ENCODE data around the gene MYO15A.

MYO15A gene

GRCh38 chr17:18108401-18109312, at the start of gene MYO15A:
Gene MYO15A, plus strand, starts transcription at chr17:18108756. Its CDS starts 10,045 bp downstream, at chr17:18118801.
- Histone ChIP-seq H3K9me3 (ENCODE audit: control insufficient read depth in 2 of 2, low read length in 2 of 2) (no peaks in the 10 kb centered on the region), H3K27me3 (ENCODE audit: control insufficient read depth in 2 of 2, insufficient read depth in 2 of 2, low read length in 2 of 2) (no peaks in the 10 kb centered on the region), H3K36me3 (ENCODE audit: control insufficient read depth in 2 of 2, insufficient read depth in 2 of 2, low read length in 2 of 2) (peaks cover 5 to 21% of the 10 kb centered on the region in 2 donors), H3K9ac (ENCODE audit: low read depth in 1 of 2, low read length in 2 of 2) (no peak within 1 kb of the TSS), H3K4me3 (ENCODE audit: low read length in 2 of 2) (no peak within 1 kb of the TSS), H3K27ac (ENCODE audit: low read depth in 2 of 2, low read length in 2 of 2) (no peak within 1 kb of the TSS), H3K4me1 (ENCODE audit: control insufficient read depth in 2 of 2, insufficient read depth in 2 of 2, low read length in 2 of 2) (no peaks in the 10 kb centered on the region)

GRCh38 chr17:18059283-18059682, 49.3 kb upstream of the MYO15A start:
- H3K27me3 ChIP-seq (ENCODE audit: control insufficient read depth in 2 of 2, insufficient read depth in 2 of 2, low read length in 2 of 2): no peaks in the 10 kb centered on the region
- H3K9me3 ChIP-seq (ENCODE audit: control insufficient read depth in 2 of 2, low read length in 2 of 2): no peaks in the 10 kb centered on the region
- H3K36me3 ChIP-seq (ENCODE audit: control insufficient read depth in 2 of 2, insufficient read depth in 2 of 2, low read length in 2 of 2): peaks cover 23 to 40% of the 10 kb centered on the region in 2 donors
- no peak overlapping the region for H3K27ac ChIP-seq (ENCODE audit: low read depth in 2 of 2, low read length in 2 of 2)
- H3K9ac ChIP-seq (ENCODE audit: low read depth in 1 of 2, low read length in 2 of 2): no peak overlapping the region
- no peak overlapping the region for H3K4me3 ChIP-seq (ENCODE audit: low read length in 2 of 2)
- no peaks in the 10 kb centered on the region for H3K4me1 ChIP-seq (ENCODE audit: control insufficient read depth in 2 of 2, insufficient read depth in 2 of 2, low read length in 2 of 2)

GRCh38 chr17:18064053-18064452, 44.5 kb upstream of the MYO15A start:
- Histone ChIP-seq H3K9me3 (ENCODE audit: control insufficient read depth in 2 of 2, low read length in 2 of 2) (no peaks in the 10 kb centered on the region), H3K27me3 (ENCODE audit: control insufficient read depth in 2 of 2, insufficient read depth in 2 of 2, low read length in 2 of 2) (no peaks in the 10 kb centered on the region), H3K4me3 (ENCODE audit: low read length in 2 of 2) (no peak overlapping the region), H3K9ac (ENCODE audit: low read depth in 1 of 2, low read length in 2 of 2) (no peak overlapping the region), H3K36me3 (ENCODE audit: control insufficient read depth in 2 of 2, insufficient read depth in 2 of 2, low read length in 2 of 2) (peaks cover 24 to 38% of the 10 kb centered on the region in 2 donors), H3K4me1 (ENCODE audit: control insufficient read depth in 2 of 2, insufficient read depth in 2 of 2, low read length in 2 of 2) (no peaks in the 10 kb centered on the region), H3K27ac (ENCODE audit: low read depth in 2 of 2, low read length in 2 of 2) (no peak overlapping the region)

- Histone ChIP-seq H3K36me3 (ENCODE audit: control insufficient read depth in 2 of 2, insufficient read depth in 2 of 2, low read length in 2 of 2) (peaks cover 20 to 32% of the 10 kb centered on the region in 2 donors), H3K27me3 (ENCODE audit: control insufficient read depth in 2 of 2, insufficient read depth in 2 of 2, low read length in 2 of 2) (no peaks in the 10 kb centered on the region), H3K27ac (ENCODE audit: low read depth in 2 of 2, low read length in 2 of 2) (no peak overlapping the region), H3K9ac (ENCODE audit: low read depth in 1 of 2, low read length in 2 of 2) (no peak overlapping the region), H3K4me1 (ENCODE audit: control insufficient read depth in 2 of 2, insufficient read depth in 2 of 2, low read length in 2 of 2) (no peaks in the 10 kb centered on the region), H3K4me3 (ENCODE audit: low read length in 2 of 2) (no peak overlapping the region), H3K9me3 (ENCODE audit: control insufficient read depth in 2 of 2, low read length in 2 of 2) (no peaks in the 10 kb centered on the region)
Observed at GRCh38 chr17:18065546-18065945, 43.0 kb upstream of the MYO15A start.

GRCh38 chr17:18066866-18067265, 41.7 kb upstream of the MYO15A start:
- Histone ChIP-seq H3K36me3 (ENCODE audit: control insufficient read depth in 2 of 2, insufficient read depth in 2 of 2, low read length in 2 of 2) (peaks cover 10 to 27% of the 10 kb centered on the region in 2 donors), H3K27me3 (ENCODE audit: control insufficient read depth in 2 of 2, insufficient read depth in 2 of 2, low read length in 2 of 2) (no peaks in the 10 kb centered on the region), H3K27ac (ENCODE audit: low read depth in 2 of 2, low read length in 2 of 2) (no peak overlapping the region), H3K9me3 (ENCODE audit: control insufficient read depth in 2 of 2, low read length in 2 of 2) (no peaks in the 10 kb centered on the region), H3K4me1 (ENCODE audit: control insufficient read depth in 2 of 2, insufficient read depth in 2 of 2, low read length in 2 of 2) (peaks cover 0 to 3% of the 10 kb centered on the region in 2 donors), H3K9ac (ENCODE audit: low read depth in 1 of 2, low read length in 2 of 2) (no peak overlapping the region), H3K4me3 (ENCODE audit: low read length in 2 of 2) (no peak overlapping the region)

GRCh38 chr17:18069101-18069500, 39.5 kb upstream of the MYO15A start:
- no peaks in the 10 kb centered on the region for H3K27me3 ChIP-seq (ENCODE audit: control insufficient read depth in 2 of 2, insufficient read depth in 2 of 2, low read length in 2 of 2)

GRCh38 chr17:18070861-18071340, 37.7 kb upstream of the MYO15A start:
- Histone ChIP-seq H3K36me3 (ENCODE audit: control insufficient read depth in 2 of 2, insufficient read depth in 2 of 2, low read length in 2 of 2) (peaks cover 0 to 7% of the 10 kb centered on the region in 2 donors), H3K9ac (ENCODE audit: low read depth in 1 of 2, low read length in 2 of 2) (no peak overlapping the region), H3K4me1 (ENCODE audit: control insufficient read depth in 2 of 2, insufficient read depth in 2 of 2, low read length in 2 of 2) (peaks cover 0 to 3% of the 10 kb centered on the region in 2 donors), H3K9me3 (ENCODE audit: control insufficient read depth in 2 of 2, low read length in 2 of 2) (no peaks in the 10 kb centered on the region), H3K27me3 (ENCODE audit: control insufficient read depth in 2 of 2, insufficient read depth in 2 of 2, low read length in 2 of 2) (no peaks in the 10 kb centered on the region), H3K27ac (ENCODE audit: low read depth in 2 of 2, low read length in 2 of 2) (no peak overlapping the region), H3K4me3 (ENCODE audit: low read length in 2 of 2) (no peak overlapping the region)

More at GRCh38 chr17:18069101-18069500, 39.5 kb upstream of the MYO15A start:
- no peaks in the 10 kb centered on the region for H3K9me3 ChIP-seq (ENCODE audit: control insufficient read depth in 2 of 2, low read length in 2 of 2)
- H3K4me3 ChIP-seq (ENCODE audit: low read length in 2 of 2): no peak overlapping the region
- peaks cover 7 to 19% of the 10 kb centered on the region in 2 donors for H3K36me3 ChIP-seq (ENCODE audit: control insufficient read depth in 2 of 2, insufficient read depth in 2 of 2, low read length in 2 of 2)
- peaks cover 0 to 3% of the 10 kb centered on the region in 2 donors for H3K4me1 ChIP-seq (ENCODE audit: control insufficient read depth in 2 of 2, insufficient read depth in 2 of 2, low read length in 2 of 2)
- H3K9ac ChIP-seq (ENCODE audit: low read depth in 1 of 2, low read length in 2 of 2): no peak overlapping the region
- no peak overlapping the region for H3K27ac ChIP-seq (ENCODE audit: low read depth in 2 of 2, low read length in 2 of 2)

- Histone ChIP-seq H3K9me3 (ENCODE audit: control insufficient read depth in 2 of 2, low read length in 2 of 2) (no peaks in the 10 kb centered on the region), H3K27me3 (ENCODE audit: control insufficient read depth in 2 of 2, insufficient read depth in 2 of 2, low read length in 2 of 2) (no peaks in the 10 kb centered on the region), H3K27ac (ENCODE audit: low read depth in 2 of 2, low read length in 2 of 2) (no peak overlapping the region)
Observed at GRCh38 chr17:18071751-18072150, 36.8 kb upstream of the MYO15A start.

GRCh38 chr17:18074566-18075272, 33.8 kb upstream of the MYO15A start:
- H3K27me3 ChIP-seq (ENCODE audit: control insufficient read depth in 2 of 2, insufficient read depth in 2 of 2, low read length in 2 of 2): no peaks in the 10 kb centered on the region
- no peak overlapping the region for H3K4me3 ChIP-seq (ENCODE audit: low read length in 2 of 2)
- no peak overlapping the region for H3K27ac ChIP-seq (ENCODE audit: low read depth in 2 of 2, low read length in 2 of 2)
- H3K9me3 ChIP-seq (ENCODE audit: control insufficient read depth in 2 of 2, low read length in 2 of 2): no peaks in the 10 kb centered on the region
- peaks cover 0 to 3% of the 10 kb centered on the region in 2 donors for H3K4me1 ChIP-seq (ENCODE audit: control insufficient read depth in 2 of 2, insufficient read depth in 2 of 2, low read length in 2 of 2)
- no peaks in the 10 kb centered on the region for H3K36me3 ChIP-seq (ENCODE audit: control insufficient read depth in 2 of 2, insufficient read depth in 2 of 2, low read length in 2 of 2)
- H3K9ac ChIP-seq (ENCODE audit: low read depth in 1 of 2, low read length in 2 of 2): no peak overlapping the region

More at GRCh38 chr17:18071751-18072150, 36.8 kb upstream of the MYO15A start:
- peaks cover 0 to 3% of the 10 kb centered on the region in 2 donors for H3K36me3 ChIP-seq (ENCODE audit: control insufficient read depth in 2 of 2, insufficient read depth in 2 of 2, low read length in 2 of 2)
- no peak overlapping the region for H3K9ac ChIP-seq (ENCODE audit: low read depth in 1 of 2, low read length in 2 of 2)
- H3K4me1 ChIP-seq (ENCODE audit: control insufficient read depth in 2 of 2, insufficient read depth in 2 of 2, low read length in 2 of 2): peaks cover 0 to 3% of the 10 kb centered on the region in 2 donors
- H3K4me3 ChIP-seq (ENCODE audit: low read length in 2 of 2): no peak overlapping the region

GRCh38 chr17:18076936-18077335, 31.6 kb upstream of the MYO15A start:
- H3K9me3 ChIP-seq (ENCODE audit: control insufficient read depth in 2 of 2, low read length in 2 of 2): no peaks in the 10 kb centered on the region
- H3K4me1 ChIP-seq (ENCODE audit: control insufficient read depth in 2 of 2, insufficient read depth in 2 of 2, low read length in 2 of 2): no peaks in the 10 kb centered on the region
- no peak overlapping the region for H3K9ac ChIP-seq (ENCODE audit: low read depth in 1 of 2, low read length in 2 of 2)
- no peaks in the 10 kb centered on the region for H3K36me3 ChIP-seq (ENCODE audit: control insufficient read depth in 2 of 2, insufficient read depth in 2 of 2, low read length in 2 of 2)
- H3K4me3 ChIP-seq (ENCODE audit: low read length in 2 of 2): no peak overlapping the region
- no peaks in the 10 kb centered on the region for H3K27me3 ChIP-seq (ENCODE audit: control insufficient read depth in 2 of 2, insufficient read depth in 2 of 2, low read length in 2 of 2)
- no peak overlapping the region for H3K27ac ChIP-seq (ENCODE audit: low read depth in 2 of 2, low read length in 2 of 2)

Measured in mucosa of rectum (tissue), 2 donors.